T-helper 2 cell treated with Interferon-gamma antibody and Interleukin-4, amounts not matched to agents 5 μg/mL and 100 μg/mL, for 36 hours (primary cell): ENCODE measurements around the gene MTUS2.

Experiments used
- DNase-seq: peaks from one replicate; pipeline ENCODE4 v3.0.0; 2021; ENCODE audit warnings: low spot score
- H3K27ac Mint-ChIP-seq: one replicate; pipeline ENCODE4 v1.8.0; 2021; ENCODE audit warnings: mild to moderate bottlenecking, mixed read lengths
- H3K27me3 Mint-ChIP-seq: one replicate; pipeline ENCODE4 v1.8.0; 2021; ENCODE audit warnings: low read depth, mixed read lengths
- H3K36me3 Mint-ChIP-seq: one replicate; pipeline ENCODE4 v1.8.0; 2021; ENCODE audit warnings: low read depth, mixed read lengths
- H3K4me1 Mint-ChIP-seq: one replicate; pipeline ENCODE4 v1.8.0; 2021; ENCODE audit warnings: low read depth, mixed read lengths
- H3K4me3 Mint-ChIP-seq: one replicate; pipeline ENCODE4 v1.8.0; 2022; ENCODE audit warnings: mild to moderate bottlenecking, moderate library complexity, mixed read lengths
- H3K9me3 Mint-ChIP-seq: one replicate; pipeline ENCODE4 v1.8.0; 2021; ENCODE audit warnings: mixed read lengths

Gene MTUS2

DNA sequence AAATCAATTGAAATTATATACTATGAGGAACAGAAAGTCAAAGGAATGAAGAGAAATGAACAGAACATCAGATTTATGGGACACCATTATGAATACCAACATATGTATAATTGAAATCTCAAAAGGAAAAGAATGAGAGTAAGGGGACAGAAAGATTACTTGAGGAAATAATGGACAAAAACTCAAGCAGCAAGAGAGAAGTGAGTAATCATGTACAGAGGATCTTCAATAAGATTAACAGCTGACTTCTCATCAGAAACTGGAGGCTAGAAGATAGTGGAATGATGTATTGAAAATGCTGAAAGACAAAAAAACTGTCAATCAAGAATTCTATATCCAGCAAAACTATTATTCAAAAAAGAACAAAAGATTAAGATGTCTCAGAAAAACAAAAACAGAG, 10.4 kb downstream of the MTUS2 start:
- no peak for DNase-seq
- H3K9me3 Mint-ChIP-seq, result peaks cover 26% of the 10 kb centered on the region
- no peaks in the 10 kb centered on the region for H3K27me3 Mint-ChIP-seq
- H3K27ac Mint-ChIP-seq, result no peak overlapping the region
- H3K4me3 Mint-ChIP-seq, result no peak overlapping the region
- no peaks in the 10 kb centered on the region for H3K36me3 Mint-ChIP-seq
- H3K4me1 Mint-ChIP-seq, result no peaks in the 10 kb centered on the region

DNA sequence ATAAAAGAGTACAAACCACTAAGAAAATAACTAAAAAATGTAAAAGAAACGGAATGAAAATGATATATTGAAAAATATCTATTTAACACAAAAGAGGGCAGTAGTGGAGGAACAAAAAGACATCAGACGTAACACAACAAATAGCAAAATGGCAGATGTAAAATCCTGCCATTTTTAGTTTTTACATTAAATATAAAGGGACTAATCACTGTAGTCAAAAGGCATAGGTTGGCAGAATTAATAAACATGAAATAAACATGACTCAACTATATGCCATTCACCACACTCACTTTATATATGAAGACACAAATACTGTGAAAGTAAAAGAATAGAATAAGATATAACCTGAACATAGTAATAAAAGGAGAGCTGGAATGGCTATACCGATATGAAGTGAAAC, 11.0 kb downstream of the MTUS2 start:
- H3K27me3 Mint-ChIP-seq, result no peaks in the 10 kb centered on the region
- H3K4me3 Mint-ChIP-seq, result no peak overlapping the region
- no peak for DNase-seq
- no peaks in the 10 kb centered on the region for H3K4me1 Mint-ChIP-seq
- no peak overlapping the region for H3K27ac Mint-ChIP-seq
- H3K9me3 Mint-ChIP-seq, result peaks cover 26% of the 10 kb centered on the region
- no peaks in the 10 kb centered on the region for H3K36me3 Mint-ChIP-seq

DNA sequence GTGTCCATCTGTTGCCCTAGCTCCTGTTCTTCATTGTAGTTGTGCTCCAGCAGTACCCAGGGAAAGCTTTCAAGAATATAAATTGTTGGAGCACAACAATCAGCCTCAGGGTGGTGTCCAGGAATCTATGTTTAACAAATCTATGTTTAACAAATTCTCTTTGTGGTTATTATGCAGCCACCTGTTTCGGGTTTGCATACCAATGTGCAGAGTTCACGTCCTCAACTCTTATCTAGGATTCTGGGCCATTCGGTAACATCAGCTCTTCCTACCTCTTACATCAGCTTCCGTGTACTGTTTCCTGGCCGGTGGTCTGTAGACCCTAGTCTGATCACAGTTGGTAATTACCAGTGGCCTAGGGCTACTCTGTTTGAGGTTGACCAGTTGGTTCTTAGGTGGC, 17.0 kb downstream of the MTUS2 start:
- no peaks in the 10 kb centered on the region for H3K36me3 Mint-ChIP-seq
- no peaks in the 10 kb centered on the region for H3K9me3 Mint-ChIP-seq
- no peaks in the 10 kb centered on the region for H3K4me1 Mint-ChIP-seq
- H3K27me3 Mint-ChIP-seq, result peaks cover 2% of the 10 kb centered on the region
- no peak overlapping the region for H3K27ac Mint-ChIP-seq
- no peak overlapping the region for H3K4me3 Mint-ChIP-seq
- DNase-seq, result no peak

DNA sequence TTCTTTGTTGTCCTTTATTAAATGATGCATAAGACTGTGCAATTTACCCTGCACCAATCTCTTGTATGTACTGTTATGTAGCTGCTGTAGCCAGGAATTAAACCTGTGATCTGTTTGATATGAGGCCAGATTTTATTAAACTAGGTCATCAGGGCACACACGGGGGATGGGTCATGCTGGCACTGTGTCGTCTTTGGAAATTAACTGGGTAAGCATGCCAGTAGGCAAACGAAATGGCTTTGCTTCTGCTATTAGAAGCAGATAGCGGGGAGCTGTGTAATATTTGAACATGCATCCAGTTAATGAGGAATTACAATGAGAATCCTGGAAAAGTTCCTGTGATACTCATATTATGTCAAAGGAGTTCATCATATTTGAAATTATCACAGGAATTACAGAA, 23.5 kb downstream of the MTUS2 start:
- no peak for DNase-seq
- no peaks in the 10 kb centered on the region for H3K36me3 Mint-ChIP-seq
- H3K27me3 Mint-ChIP-seq, result no peaks in the 10 kb centered on the region
- no peak overlapping the region for H3K27ac Mint-ChIP-seq
- no peaks in the 10 kb centered on the region for H3K9me3 Mint-ChIP-seq
- H3K4me1 Mint-ChIP-seq, result no peaks in the 10 kb centered on the region
- no peak overlapping the region for H3K4me3 Mint-ChIP-seq

DNA sequence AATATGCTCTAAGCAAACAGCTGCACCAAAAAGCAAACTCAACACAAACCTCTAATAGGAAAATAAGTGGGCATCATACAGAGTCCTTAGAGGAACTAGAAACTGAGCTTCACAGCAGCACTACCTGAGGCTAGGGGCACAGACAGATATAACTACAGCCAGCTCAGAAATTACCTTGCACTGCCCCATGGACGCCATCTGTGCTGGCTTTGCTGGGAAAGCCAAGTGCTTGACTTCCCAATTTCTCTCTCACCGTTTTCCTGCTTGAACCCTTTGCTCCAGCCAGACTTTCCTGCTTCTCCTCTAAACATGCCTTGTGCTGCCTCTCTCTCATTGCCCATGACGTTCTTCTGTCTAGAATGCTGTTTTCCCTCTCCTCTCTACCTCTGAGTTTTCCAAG, 29.3 kb downstream of the MTUS2 start:
- Mint-ChIP-seq H3K27ac (no peak overlapping the region), H3K4me3 (no peak overlapping the region), H3K4me1 (no peaks in the 10 kb centered on the region), H3K27me3 (no peaks in the 10 kb centered on the region), H3K36me3 (no peaks in the 10 kb centered on the region), H3K9me3 (no peaks in the 10 kb centered on the region)
- DNase-seq, result no peak

DNA sequence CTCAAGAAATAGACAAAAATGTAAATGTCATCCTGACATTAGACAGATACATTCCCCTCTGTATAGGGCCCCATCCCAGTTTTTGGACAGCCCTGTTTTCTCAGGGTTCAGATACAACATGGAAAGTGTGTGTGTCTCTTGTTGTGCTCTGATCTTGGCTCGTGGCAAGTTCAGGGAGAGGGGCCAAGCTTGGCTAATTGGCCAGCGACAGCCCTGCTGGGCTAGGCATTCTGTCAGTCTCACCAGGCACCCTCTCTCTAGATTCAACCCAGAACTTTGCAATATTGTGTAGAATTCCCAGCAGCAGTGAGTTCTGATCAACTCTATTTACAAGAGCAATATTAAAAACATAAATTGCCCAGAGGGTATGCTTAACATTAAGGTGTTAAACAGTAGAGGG, 30.1 kb downstream of the MTUS2 start:
- H3K4me3 Mint-ChIP-seq, result no peak overlapping the region
- H3K4me1 Mint-ChIP-seq, result no peaks in the 10 kb centered on the region
- H3K36me3 Mint-ChIP-seq, result no peaks in the 10 kb centered on the region
- no peaks in the 10 kb centered on the region for H3K27me3 Mint-ChIP-seq
- DNase-seq, result no peak
- H3K27ac Mint-ChIP-seq, result no peak overlapping the region
- H3K9me3 Mint-ChIP-seq, result no peaks in the 10 kb centered on the region

DNA sequence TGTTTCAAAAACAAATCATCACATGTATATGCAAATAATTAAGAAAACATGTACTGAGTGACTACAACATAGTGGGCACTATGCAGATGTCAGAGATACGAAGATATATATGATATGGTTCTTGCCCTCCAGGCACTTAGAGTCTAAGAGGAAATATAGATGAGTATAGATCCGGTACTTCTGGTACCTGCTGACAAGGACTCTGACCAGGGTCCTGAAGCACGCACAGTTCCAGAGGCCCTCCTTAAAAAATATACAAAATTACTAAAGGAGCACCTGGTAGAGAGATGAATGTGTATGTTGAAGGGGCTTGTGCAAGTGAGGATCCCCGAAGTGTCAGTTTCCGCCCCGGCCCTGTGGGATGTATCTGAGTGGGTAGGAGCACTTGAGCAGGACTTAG, 31.3 kb downstream of the MTUS2 start:
- Mint-ChIP-seq H3K36me3 (no peaks in the 10 kb centered on the region), H3K27me3 (no peaks in the 10 kb centered on the region), H3K4me1 (no peaks in the 10 kb centered on the region), H3K27ac (no peak overlapping the region), H3K4me3 (no peak overlapping the region), H3K9me3 (no peaks in the 10 kb centered on the region)
- no peak for DNase-seq

DNA sequence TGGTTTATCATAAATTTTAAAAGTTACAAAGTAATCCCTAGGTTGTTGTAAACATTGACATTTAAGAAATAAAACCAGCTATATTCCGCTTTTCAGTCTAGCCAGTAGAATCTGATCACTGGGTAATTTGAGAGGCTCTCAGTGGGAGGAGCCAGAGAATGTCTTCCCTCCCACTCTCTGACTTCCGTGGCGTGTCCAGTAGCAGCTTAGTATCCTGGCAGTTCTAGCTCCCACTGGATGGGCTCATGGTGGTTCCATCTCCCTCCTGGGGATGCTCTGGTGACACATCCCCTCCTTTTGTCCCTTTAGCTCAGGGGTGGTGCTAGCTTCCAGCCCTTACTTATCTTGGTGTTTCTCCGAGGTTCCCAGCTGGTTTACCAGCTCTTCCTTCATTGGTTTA, 34.5 kb downstream of the MTUS2 start:
- Mint-ChIP-seq H3K27me3 (no peaks in the 10 kb centered on the region), H3K4me1 (no peaks in the 10 kb centered on the region), H3K9me3 (no peaks in the 10 kb centered on the region), H3K27ac (no peak overlapping the region), H3K36me3 (no peaks in the 10 kb centered on the region), H3K4me3 (no peak overlapping the region)
- DNase-seq, result no peak

DNA sequence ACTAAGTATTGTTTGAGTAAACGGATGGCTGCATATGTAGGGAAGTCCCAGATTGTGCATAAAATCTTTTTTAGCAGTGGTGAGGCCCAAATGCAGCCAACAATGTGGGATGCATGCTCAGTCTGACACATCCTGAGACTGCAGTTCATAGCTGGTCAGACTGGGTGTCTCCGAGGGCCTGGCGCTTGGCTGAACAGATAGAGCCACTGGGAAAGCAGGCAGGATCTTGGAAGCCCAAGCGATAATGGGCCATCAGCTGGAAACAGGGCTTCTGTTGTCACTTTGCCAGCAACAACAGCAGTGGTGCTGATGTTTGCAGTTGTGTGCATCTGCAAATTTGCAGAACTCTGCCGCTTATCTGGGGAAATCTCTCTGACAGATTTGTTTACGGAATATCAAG, 36.1 kb downstream of the MTUS2 start:
- no peak for DNase-seq
- Mint-ChIP-seq H3K4me1 (no peaks in the 10 kb centered on the region), H3K27ac (no peak overlapping the region), H3K36me3 (no peaks in the 10 kb centered on the region), H3K4me3 (no peak overlapping the region), H3K27me3 (no peaks in the 10 kb centered on the region), H3K9me3 (no peaks in the 10 kb centered on the region)

DNA sequence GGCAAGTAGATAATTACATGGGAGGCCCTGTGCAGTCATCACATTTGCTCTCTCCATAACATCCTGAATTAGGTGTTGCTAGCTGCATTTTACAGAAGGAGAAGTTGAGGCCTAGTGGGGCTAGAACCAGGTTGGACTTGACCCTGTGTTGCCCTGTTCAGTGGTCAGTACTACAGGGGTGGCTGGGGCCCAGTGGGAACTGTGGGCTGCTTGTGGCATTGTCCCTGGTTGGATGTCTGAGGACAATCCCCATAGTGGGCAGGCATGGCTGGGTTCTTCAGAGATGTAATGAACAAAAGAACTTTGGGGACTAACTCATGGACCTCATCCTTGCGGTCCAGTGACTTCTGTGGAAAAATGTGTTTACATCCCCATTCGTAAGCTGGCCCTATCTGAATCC, 38.9 kb downstream of the MTUS2 start:
- no peaks in the 10 kb centered on the region for H3K27me3 Mint-ChIP-seq
- H3K36me3 Mint-ChIP-seq, result no peaks in the 10 kb centered on the region
- no peak for DNase-seq
- no peaks in the 10 kb centered on the region for H3K4me1 Mint-ChIP-seq
- no peak overlapping the region for H3K4me3 Mint-ChIP-seq
- H3K27ac Mint-ChIP-seq, result no peak overlapping the region
- no peaks in the 10 kb centered on the region for H3K9me3 Mint-ChIP-seq

DNA sequence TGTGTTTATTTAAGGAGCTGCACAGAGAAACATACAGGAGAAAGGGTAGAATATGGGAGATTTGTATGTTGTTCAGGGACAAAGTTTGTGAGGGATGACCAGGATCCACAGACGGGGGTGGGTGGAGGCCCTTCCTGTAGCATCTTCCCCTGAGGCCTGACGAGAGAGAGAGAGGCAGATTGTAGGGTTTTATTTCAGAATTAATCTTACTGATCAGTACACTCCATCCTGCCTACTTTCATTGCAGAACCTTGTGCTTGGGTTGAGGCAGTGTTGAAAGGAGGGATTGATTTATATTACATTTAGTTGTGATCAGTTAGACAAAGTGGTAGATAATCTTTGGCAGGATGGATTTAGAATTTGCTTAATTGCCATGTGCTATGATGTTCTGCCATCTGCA, 39.6 kb downstream of the MTUS2 start:
- no peaks in the 10 kb centered on the region for H3K4me1 Mint-ChIP-seq
- H3K27ac Mint-ChIP-seq, result no peak overlapping the region
- H3K9me3 Mint-ChIP-seq, result no peaks in the 10 kb centered on the region
- no peak overlapping the region for H3K4me3 Mint-ChIP-seq
- DNase-seq, result no peak
- no peaks in the 10 kb centered on the region for H3K36me3 Mint-ChIP-seq
- H3K27me3 Mint-ChIP-seq, result no peaks in the 10 kb centered on the region

DNA sequence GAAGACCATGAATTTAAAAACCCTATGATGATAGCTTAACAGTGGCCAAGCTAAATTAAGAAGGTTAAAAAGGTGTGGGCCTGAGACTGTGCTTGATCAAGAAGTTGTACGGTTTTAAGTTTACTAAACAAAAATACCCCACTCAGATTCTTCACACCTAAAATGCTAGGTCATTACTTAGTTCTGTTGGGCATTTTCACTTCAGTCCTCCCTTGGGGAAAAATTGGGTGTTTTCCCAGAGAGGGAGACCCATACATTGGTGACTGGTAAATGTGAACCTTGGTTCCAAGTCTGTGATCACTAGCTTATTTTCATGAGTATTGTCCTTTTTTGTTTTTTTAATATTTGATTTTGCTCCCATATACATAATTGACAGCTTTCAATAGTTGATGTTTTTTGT, 44.4 kb downstream of the MTUS2 start:
- H3K4me3 Mint-ChIP-seq, result no peak overlapping the region
- H3K36me3 Mint-ChIP-seq, result no peaks in the 10 kb centered on the region
- H3K4me1 Mint-ChIP-seq, result no peaks in the 10 kb centered on the region
- no peaks in the 10 kb centered on the region for H3K27me3 Mint-ChIP-seq
- no peak overlapping the region for H3K27ac Mint-ChIP-seq
- no peaks in the 10 kb centered on the region for H3K9me3 Mint-ChIP-seq
- no peak for DNase-seq

DNA sequence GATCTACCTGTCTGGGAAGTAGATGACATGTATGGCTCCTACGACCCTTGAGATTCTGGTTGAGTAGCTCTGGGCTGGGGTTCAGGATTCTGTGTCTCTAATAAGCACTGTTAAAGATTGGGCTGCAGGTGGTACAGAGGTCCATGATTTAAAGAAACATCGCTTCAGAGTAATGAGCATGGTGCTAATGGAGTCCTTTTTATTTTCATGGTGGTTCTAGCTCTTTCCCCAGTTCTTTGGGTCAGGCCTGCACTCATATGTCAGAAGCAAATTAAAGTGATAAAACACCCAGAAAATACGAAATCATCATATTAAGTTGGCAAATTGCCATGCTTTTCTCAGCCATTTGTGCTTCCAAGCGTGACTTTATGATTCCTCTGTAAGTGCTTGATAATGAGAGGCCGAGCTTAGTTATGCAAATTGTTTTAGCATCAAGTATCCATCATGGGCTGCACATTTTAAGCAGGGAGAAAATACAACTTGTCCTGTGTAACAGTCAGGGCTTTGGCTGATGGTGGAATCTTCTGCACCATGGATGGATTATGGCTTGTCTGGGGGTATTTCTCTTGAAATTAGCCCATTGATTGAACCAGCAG, 45.1 kb downstream of the MTUS2 start:
- Mint-ChIP-seq H3K9me3 (no peaks in the 10 kb centered on the region), H3K4me3 (no peak overlapping the region), H3K4me1 (no peaks in the 10 kb centered on the region), H3K27me3 (no peaks in the 10 kb centered on the region), H3K27ac (no peak overlapping the region), H3K36me3 (no peaks in the 10 kb centered on the region)
- DNase-seq, result no peak

DNA sequence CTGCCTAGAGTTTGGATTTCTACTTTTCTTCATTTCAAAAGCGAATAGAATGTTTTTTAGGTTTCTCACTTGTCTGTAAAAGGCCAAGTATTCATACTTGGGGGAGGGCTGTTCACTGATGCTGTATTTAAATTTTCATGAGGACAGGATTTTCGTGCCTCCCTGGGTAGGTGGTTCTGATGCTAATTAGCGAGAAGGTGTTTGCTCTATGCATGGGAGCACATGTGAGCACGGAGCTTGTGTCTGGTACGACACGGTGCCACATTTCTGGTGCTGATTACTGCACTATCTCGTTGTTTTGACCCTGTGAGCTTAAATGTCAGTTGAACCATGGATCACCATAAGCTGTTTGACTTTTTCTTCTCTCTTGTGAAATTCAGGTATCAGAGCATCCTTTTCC, 45.8 kb downstream of the MTUS2 start:
- H3K27ac Mint-ChIP-seq, result no peak overlapping the region
- H3K27me3 Mint-ChIP-seq, result no peaks in the 10 kb centered on the region
- no peaks in the 10 kb centered on the region for H3K36me3 Mint-ChIP-seq
- H3K4me1 Mint-ChIP-seq, result no peaks in the 10 kb centered on the region
- H3K9me3 Mint-ChIP-seq, result no peaks in the 10 kb centered on the region
- no peak overlapping the region for H3K4me3 Mint-ChIP-seq
- no peak for DNase-seq

DNA sequence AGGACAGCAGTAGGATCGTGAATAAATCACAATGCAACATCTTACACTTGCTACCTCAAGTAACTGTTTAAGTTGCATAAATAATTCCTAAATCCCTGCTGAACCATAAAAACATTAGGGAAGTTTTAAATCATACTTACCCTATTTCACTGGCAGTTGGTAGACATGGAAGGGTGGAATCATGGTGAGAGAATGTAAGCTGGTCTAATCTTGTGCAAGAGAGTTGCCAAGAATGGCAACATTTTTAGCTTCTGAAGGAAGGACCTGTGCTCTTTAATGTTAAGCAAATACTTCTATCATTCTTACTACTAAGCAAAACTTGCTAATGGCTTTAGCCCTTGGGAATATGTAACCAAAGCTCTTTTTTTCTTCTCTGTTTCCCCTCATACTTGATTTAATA, 46.8 kb downstream of the MTUS2 start:
- H3K4me3 Mint-ChIP-seq, result no peak overlapping the region
- no peak for DNase-seq
- no peak overlapping the region for H3K27ac Mint-ChIP-seq
- H3K36me3 Mint-ChIP-seq, result no peaks in the 10 kb centered on the region
- H3K27me3 Mint-ChIP-seq, result no peaks in the 10 kb centered on the region
- H3K4me1 Mint-ChIP-seq, result no peaks in the 10 kb centered on the region
- H3K9me3 Mint-ChIP-seq, result peaks cover 5% of the 10 kb centered on the region
